Coronary artery (tissue), 2 donors: ENCODE measurements around the gene RBM28.

ENCODE experiments used
- DNase-seq: peaks from one replicate; pipeline ENCODE4 v3.0.0-alpha.2; 2017; ENCODE audit warnings: low spot score
- H3K27ac ChIP-seq, 2 donors: fragments of 200-600 bp; sonication (generic); one replicate each; pipeline ENCODE4 v1.5.1; 2016 to 2019
- H3K4me3 ChIP-seq: fragments of 200-600 bp; sonication (generic); 2 replicates; pipeline ENCODE4 v1.5.1; 2016; ENCODE audit warnings: mild to moderate bottlenecking, moderate library complexity
- CTCF ChIP-seq: fragments of 200-600 bp; sonication (generic); IDR thresholded peaks from one replicate; pipeline ENCODE4 v1.5.1; 2019; ENCODE audit warnings: antibody characterized with exemption

The RBM28 gene

GRCh38 chr7:128309976-128310375 lies 33.7 kb downstream of the RBM28 start:
- H3K4me3 ChIP-seq = no peak overlapping the region
- DNase-seq = no peak
- H3K27ac ChIP-seq = no peak overlapping the region
- no peak for TF ChIP-seq CTCF

DNA sequence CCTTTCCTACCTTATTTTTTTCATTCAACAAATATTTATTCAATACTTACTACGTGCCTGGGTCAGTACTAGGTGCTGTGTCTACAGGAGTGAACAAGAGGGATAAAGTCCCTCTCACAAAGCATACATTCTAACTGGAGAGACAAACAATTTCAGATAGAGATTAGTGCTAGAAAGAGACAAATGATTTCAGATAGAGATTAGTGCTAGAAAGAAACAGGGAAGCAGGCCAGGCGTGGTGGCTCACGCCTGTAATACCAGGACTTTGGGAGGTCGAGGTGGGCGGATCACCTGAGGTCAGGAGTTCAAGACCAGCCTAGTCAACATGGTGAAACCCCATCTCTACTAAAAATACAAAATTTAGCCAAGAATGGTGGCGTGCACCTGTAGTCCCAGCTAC lies 34.6 kb downstream of the RBM28 start:
- H3K4me3 ChIP-seq = no peak overlapping the region
- DNase-seq = no peak
- no peak for TF ChIP-seq CTCF
- no peak overlapping the region for H3K27ac ChIP-seq

- no peak for DNase-seq
- Histone ChIP-seq H3K27ac (no peak overlapping the region), H3K4me3 (no peak overlapping the region)
- TF ChIP-seq CTCF = no peak
Measured at GRCh38 chr7:128307061-128307460, 36.6 kb downstream of the RBM28 start.

DNA sequence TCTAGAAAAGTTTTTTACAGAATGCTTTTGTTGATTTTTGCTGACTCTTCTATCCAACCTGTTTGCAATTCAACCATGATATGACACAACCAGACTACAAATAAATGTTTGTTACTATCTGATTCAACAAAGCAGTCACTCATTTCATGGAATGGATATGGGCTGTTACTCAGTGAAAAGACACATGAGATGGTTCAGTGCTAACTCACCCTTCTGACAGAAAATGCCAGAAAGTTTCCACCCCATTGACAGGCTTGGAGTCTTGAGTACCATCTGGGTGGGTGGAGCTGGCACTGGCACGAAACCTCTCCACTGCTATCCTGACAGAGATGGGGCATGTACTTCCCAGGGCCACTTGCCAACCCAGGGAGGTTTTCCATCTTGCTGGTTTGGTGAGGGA lies 39.5 kb downstream of the RBM28 start:
- TF ChIP-seq CTCF = no peak
- no peak for DNase-seq
- no peak overlapping the region for H3K4me3 ChIP-seq
- no peak overlapping the region for H3K27ac ChIP-seq

DNA sequence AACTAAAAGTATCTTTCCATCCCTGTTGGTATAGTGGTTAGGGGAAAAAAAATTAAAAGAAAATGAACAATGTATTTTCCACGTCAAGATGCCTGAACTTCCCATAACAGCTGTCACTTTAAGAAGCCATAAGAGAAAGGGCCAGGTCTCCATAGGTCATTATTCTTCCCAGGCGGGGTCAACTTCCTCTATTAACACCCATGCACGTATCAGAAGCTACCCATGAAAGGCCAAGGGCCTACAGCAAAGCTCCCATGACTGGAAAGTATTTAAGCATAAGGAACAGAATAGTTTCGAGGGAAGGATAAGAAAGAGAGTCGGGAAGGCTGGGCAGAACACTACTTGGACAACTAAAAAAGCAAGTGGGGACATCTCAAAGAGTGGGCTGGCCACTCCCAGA lies 40.1 kb downstream of the RBM28 start:
- Histone ChIP-seq H3K4me3 (no peak overlapping the region), H3K27ac (no peak overlapping the region)
- DNase-seq = no peak
- no peak for TF ChIP-seq CTCF

- no peak for TF ChIP-seq CTCF
- no peak for DNase-seq
- H3K4me3 ChIP-seq = no peak overlapping the region
- H3K27ac ChIP-seq = no peak overlapping the region
Measured at GRCh38 chr7:128303133-128303532, 40.6 kb downstream of the RBM28 start.

- Histone ChIP-seq H3K4me3 (no peak overlapping the region), H3K27ac (no peak overlapping the region)
- no peak for TF ChIP-seq CTCF
- DNase-seq = no peak
Measured at GRCh38 chr7:128302139-128302538, 41.6 kb downstream of the RBM28 start.
